Daoy (cell line): ENCODE measurements around the gene ITPRIPL1. TPM values are rescaled to one million over a fixed set of nuclear protein-coding genes. Genes with fewer than 3 reads are reported as not detected.

Source experiments
- DNase-seq: peaks from one replicate; pipeline ENCODE4 v3.0.0-alpha.2; 2015; ENCODE audit warnings: low read depth
- total RNA-seq: library from RNA; depleted of rRNA; stranded (reverse); fragments of >200 nt; shearing (Covaris generic); gene quantifications from 2 replicates; pipeline ENCODE4 v1.2.3, GENCODE V29; 2014

Gene ITPRIPL1
- total RNA-seq, 1 experiment from 2014 or later = 2.7 TPM

- no peak for DNase-seq
Measured at GRCh38 chr2:96323849-96324248, 1.3 kb upstream of the ITPRIPL1 start.

GRCh38 chr2:96324721-96325040 lies 436 bp upstream of the ITPRIPL1 start:
- no peak for DNase-seq

GRCh38 chr2:96325884-96326255 lies 753 bp downstream of the ITPRIPL1 start:
- DNase-seq = no peak

- DNase-seq = no peak
Measured at GRCh38 chr2:96326564-96326963, 1.4 kb downstream of the ITPRIPL1 start.

- DNase-seq = no peak
Measured at GRCh38 chr2:96326990-96327820, 2.1 kb downstream of the ITPRIPL1 start.

GRCh38 chr2:96329456-96329855 lies 4.3 kb downstream of the ITPRIPL1 start:
- peak; percentile 49 for DNase-seq

GRCh38 chr2:96329874-96330273 lies 4.8 kb downstream of the ITPRIPL1 start:
- no peak for DNase-seq

GRCh38 chr2:96330407-96330806 lies 5.3 kb downstream of the ITPRIPL1 start:
- peak; percentile 72 for DNase-seq

GRCh38 chr2:96333708-96334107 lies 8.6 kb downstream of the ITPRIPL1 start:
- DNase-seq = no peak

GRCh38 chr2:96336104-96336775 lies 11.1 kb downstream of the ITPRIPL1 start:
- no peak for DNase-seq

- DNase-seq = no peak
Measured at GRCh38 chr2:96336873-96337272, 11.8 kb downstream of the ITPRIPL1 start.

- DNase-seq = no peak
Measured at GRCh38 chr2:96340493-96341414, 15.6 kb downstream of the ITPRIPL1 start.

- DNase-seq = no peak
Measured at GRCh38 chr2:96341641-96342040, 16.5 kb downstream of the ITPRIPL1 start.

GRCh38 chr2:96342085-96342484 lies 17.0 kb downstream of the ITPRIPL1 start:
- DNase-seq = peak; percentile 74

GRCh38 chr2:96344011-96344410 lies 18.9 kb downstream of the ITPRIPL1 start:
- no peak for DNase-seq

- no peak for DNase-seq
Measured at GRCh38 chr2:96345438-96345837, 20.3 kb downstream of the ITPRIPL1 start.

GRCh38 chr2:96345868-96346462 lies 20.8 kb downstream of the ITPRIPL1 start:
- DNase-seq = no peak

- no peak for DNase-seq
Measured at GRCh38 chr2:96347395-96347794, 22.3 kb downstream of the ITPRIPL1 start.

GRCh38 chr2:96353032-96353561 lies 28.0 kb downstream of the ITPRIPL1 start:
- no peak for DNase-seq

- DNase-seq = no peak
Measured at GRCh38 chr2:96353606-96354101, 28.5 kb downstream of the ITPRIPL1 start.

- no peak for DNase-seq
Measured at GRCh38 chr2:96354492-96354891, 29.4 kb downstream of the ITPRIPL1 start.
